Sigmoid colon (tissue), 7 donors: ENCODE data around the gene PLD6. TPM values are rescaled to one million over a fixed set of nuclear protein-coding genes. Genes with fewer than 3 reads are reported as not detected.

Source experiments
- DNase-seq: peaks from one replicate; pipeline ENCODE4 v3.0.0-alpha.2; 2019
- H3K27ac ChIP-seq, 4 donors: fragments of 200-600 bp; sonication (generic); one replicate each; pipeline ENCODE4 v1.5.1; 2016 to 2019; ENCODE audit warnings: mild to moderate bottlenecking in 1 of 4
- H3K27me3 ChIP-seq, 3 donors: fragments of 200-600 bp; sonication (generic); one replicate each; pipeline ENCODE4 v1.5.1; 2019; ENCODE audit warnings: mild to moderate bottlenecking in 1 of 3
- H3K36me3 ChIP-seq, 4 donors: fragments of 200-600 bp; sonication (generic); one replicate each; pipeline ENCODE4 v1.5.1; 2016 to 2019
- H3K4me1 ChIP-seq, 4 donors: fragments of 200-600 bp; sonication (generic); one replicate each; pipeline ENCODE4 v1.5.1; 2017 to 2019
- H3K4me3 ChIP-seq, 4 donors: fragments of 200-600 bp; sonication (generic); one replicate each; pipeline ENCODE4 v1.5.1; 2017 to 2019; ENCODE audit warnings: mild to moderate bottlenecking in 2 of 4, moderate library complexity in 1 of 4
- H3K9me3 ChIP-seq, 4 donors: fragments of 200-600 bp in 3 of 4; sonication (generic) in 3 of 4; one replicate each; pipeline versions ENCODE4 v1.5.1 to v1.6.1; 2013 to 2019
- EP300 ChIP-seq, 4 donors: sonication (generic); formaldehyde crosslinking; IDR thresholded peaks; one replicate each; pipeline ENCODE4 v1.6.1; 2017; ENCODE audit warnings: antibody characterized with exemption in 4 of 4
- POLR2A ChIP-seq, 2 donors: fragments of 450-650 bp; IDR thresholded peaks; one replicate each; pipeline ENCODE4 v1.6.1; 2016; ENCODE audit warnings: antibody characterized with exemption in 2 of 2, mild to moderate bottlenecking in 2 of 2, moderate library complexity in 2 of 2
- POLR2AphosphoS5 ChIP-seq, 4 donors: sonication (generic); formaldehyde crosslinking; IDR thresholded peaks; one replicate each; pipeline ENCODE4 v1.6.1; 2017; ENCODE audit warnings: antibody characterized with exemption in 4 of 4
- WGBS, 2 donors: extraction: QIAGEN DNeasy Blood & Tissue Kit; methylation state at CpG; one replicate each; pipeline ENCODE4 v1.1.7; 2013; 5-methylcytosine and 5-hydroxymethylcytosine counted together
- intact Hi-C: fragments of 100-400 bp; cut with DNase I; formaldehyde crosslinking; loops from one replicate; pipeline ENCODE4 v1.15.1; 2023
- polyA plus RNA-seq, 3 donors: library from polyadenylated mRNA; stranded (reverse); fragments of 200-250 nt; gene quantifications; one replicate each; pipeline ENCODE4 v1.2.3, GENCODE V29; 2013
- total RNA-seq, 4 donors: library from RNA; depleted of rRNA; stranded (reverse); fragments of >200 nt; gene quantifications; one replicate each; pipeline ENCODE4 v1.1.0, GENCODE V29; 2016
- TF ChIP-seq, protein P1 (sequence below), 4 experiments: fragments of 450-650 bp in 3 of 4; fragments of 200-600 bp in 1 of 4; IDR thresholded peaks; one replicate each; pipeline ENCODE4 v1.5.1; 2016 to 2019; ENCODE audit warnings: antibody characterized with exemption in 4 of 4, mild to moderate bottlenecking in 3 of 4, moderate library complexity in 2 of 4
- donor health status: healthy with polysubstance abuse.
- donor health status: Bipolar disorder and iron deficiency.
- donor health status: healthy.

PLD6 gene
- total and polyA plus RNA-seq, 7 donors: 1.2 to 15.3 (median 8.6) TPM; not detected in 1

DNA sequence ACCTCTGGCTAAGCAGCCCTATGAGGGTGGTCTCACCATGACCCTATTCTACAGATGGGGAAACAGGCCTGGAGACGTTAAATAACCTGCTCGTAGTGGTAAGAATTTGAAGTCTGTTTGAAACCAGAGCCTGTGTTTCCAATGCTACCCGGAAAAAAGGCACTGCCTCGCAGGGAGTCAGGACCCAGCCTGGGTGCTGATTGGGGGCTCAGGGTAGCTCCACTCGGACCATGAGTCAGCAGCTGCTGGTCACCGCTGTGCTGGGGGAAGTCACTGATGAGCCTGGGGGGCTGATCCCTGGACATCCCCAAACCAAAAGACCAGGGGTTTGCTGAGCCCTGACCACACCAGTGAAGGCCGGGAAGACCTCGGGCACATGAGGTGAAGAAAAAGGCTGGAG, 9.4 kb upstream of the PLD6 start:
- TF ChIP-seq POLR2AphosphoS5 (IDR thresholded peaks at IDR 0.05) (no peak), POLR2A (IDR thresholded peaks at IDR 0.05) (no peak)
- TF ChIP-seq, protein P1, sequence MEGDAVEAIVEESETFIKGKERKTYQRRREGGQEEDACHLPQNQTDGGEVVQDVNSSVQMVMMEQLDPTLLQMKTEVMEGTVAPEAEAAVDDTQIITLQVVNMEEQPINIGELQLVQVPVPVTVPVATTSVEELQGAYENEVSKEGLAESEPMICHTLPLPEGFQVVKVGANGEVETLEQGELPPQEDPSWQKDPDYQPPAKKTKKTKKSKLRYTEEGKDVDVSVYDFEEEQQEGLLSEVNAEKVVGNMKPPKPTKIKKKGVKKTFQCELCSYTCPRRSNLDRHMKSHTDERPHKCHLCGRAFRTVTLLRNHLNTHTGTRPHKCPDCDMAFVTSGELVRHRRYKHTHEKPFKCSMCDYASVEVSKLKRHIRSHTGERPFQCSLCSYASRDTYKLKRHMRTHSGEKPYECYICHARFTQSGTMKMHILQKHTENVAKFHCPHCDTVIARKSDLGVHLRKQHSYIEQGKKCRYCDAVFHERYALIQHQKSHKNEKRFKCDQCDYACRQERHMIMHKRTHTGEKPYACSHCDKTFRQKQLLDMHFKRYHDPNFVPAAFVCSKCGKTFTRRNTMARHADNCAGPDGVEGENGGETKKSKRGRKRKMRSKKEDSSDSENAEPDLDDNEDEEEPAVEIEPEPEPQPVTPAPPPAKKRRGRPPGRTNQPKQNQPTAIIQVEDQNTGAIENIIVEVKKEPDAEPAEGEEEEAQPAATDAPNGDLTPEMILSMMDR (IDR thresholded peaks at IDR 0.05): no peak
- Histone ChIP-seq H3K27me3 (no peaks in the 10 kb centered on the region), H3K36me3 (peaks cover 44 to 96% (median 72%) of the 10 kb centered on the region in 4 donors), H3K4me3 (no peak overlapping the region), H3K27ac (no peak overlapping the region), H3K4me1 (no peaks in the 10 kb centered on the region), H3K9me3 (no peaks in the 10 kb centered on the region)
- intact Hi-C loops: no loop called here
- no peak for DNase-seq
- WGBS, 2 donors: 92 to 95% methylated on average over 8 of the region's 8 CpGs

DNA sequence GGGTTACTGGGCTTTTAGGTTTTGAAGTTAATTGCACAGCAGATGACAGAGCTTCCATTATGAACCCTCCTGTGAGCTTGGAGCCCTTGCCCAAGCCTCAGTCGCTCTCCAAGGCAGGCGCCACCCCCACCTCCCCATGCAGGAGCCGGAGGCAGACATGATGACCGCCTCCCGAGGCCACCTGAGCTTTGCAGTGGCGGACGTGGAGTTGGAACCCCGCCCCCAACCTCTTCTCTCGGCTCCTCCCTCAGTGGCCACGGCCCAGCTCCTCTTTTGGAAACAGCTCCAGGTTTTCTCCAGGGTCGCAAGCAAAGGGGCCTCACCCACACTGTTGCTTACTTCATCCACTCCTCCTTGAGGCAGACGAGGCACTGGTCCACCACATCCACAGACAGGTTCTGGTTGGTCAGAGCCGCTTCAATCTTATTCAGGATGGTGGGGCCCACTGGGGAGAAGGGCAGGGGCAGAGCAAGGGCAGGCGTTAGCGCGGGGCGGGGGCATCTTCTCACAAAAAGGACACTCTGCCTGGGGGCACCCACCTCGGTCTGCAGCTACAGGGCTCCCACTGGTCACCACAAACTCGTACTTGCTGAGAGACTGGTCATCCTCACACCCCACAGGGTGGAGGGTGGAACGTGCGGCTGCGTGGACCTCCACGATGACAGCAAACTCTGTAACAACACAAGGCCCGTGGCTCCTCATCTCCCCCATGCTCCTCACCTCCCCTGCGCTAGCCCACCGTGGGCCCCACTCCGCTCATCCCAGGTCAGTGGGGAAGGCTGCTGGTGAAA, 8.7 kb upstream of the PLD6 start:
- H3K36me3 ChIP-seq: peaks cover 41 to 89% (median 65%) of the 10 kb centered on the region in 4 donors

DNA sequence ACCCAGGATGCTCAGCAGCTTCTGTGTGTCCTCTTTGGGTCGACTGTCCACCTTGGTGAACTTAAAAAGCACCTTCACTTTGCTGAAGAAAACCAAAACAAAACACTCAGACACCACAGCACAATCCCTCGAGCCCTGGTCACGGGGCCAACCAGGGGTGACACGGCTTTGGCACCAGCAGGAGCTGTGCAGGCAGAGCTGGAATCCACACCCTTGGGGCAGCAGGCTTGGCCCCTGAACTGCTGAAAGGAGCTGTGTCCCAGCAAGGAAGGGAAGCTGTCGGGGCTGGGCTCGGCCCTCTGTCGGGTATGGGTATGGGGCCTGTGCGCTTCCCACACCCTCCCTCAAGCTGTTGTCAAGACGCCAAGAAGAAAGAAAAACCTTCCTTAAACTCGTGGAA, 7.6 kb upstream of the PLD6 start:
- 81 to 84% methylated on average over 10 of the region's 10 CpGs for WGBS, 2 donors
- no peaks in the 10 kb centered on the region for H3K27me3 ChIP-seq
- H3K36me3 ChIP-seq: peaks cover 40 to 79% (median 57%) of the 10 kb centered on the region in 4 donors
- no peak overlapping the region for H3K27ac ChIP-seq
- H3K4me3 ChIP-seq: no peak overlapping the region
- no peaks in the 10 kb centered on the region for H3K4me1 ChIP-seq
- intact Hi-C loops: no loop called here
- no peak for DNase-seq
- H3K9me3 ChIP-seq: no peaks in the 10 kb centered on the region
- no peak for TF ChIP-seq POLR2A (IDR thresholded peaks at IDR 0.05)
- no peak for TF ChIP-seq EP300 (IDR thresholded peaks at IDR 0.05)
- TF ChIP-seq POLR2AphosphoS5 (IDR thresholded peaks at IDR 0.05): no peak
- TF ChIP-seq, protein P1 (IDR thresholded peaks at IDR 0.05): no peak

More for the DNA sequence above, 8.7 kb upstream of the PLD6 start:
- no peaks in the 10 kb centered on the region for H3K4me1 ChIP-seq
- intact Hi-C loops: no loop called here
- no peaks in the 10 kb centered on the region for H3K27me3 ChIP-seq
- WGBS, 2 donors: 89 to 93% methylated on average over 27 of the region's 27 CpGs
- H3K27ac ChIP-seq: no peak overlapping the region
- H3K9me3 ChIP-seq: no peaks in the 10 kb centered on the region
- TF ChIP-seq EP300 (IDR thresholded peaks at IDR 0.05) (no peak), POLR2A (IDR thresholded peaks at IDR 0.05) (no peak), POLR2AphosphoS5 (IDR thresholded peaks at IDR 0.05) (no peak)
- TF ChIP-seq, protein P1 (IDR thresholded peaks at IDR 0.05): no peak
- DNase-seq: no peak
- no peak overlapping the region for H3K4me3 ChIP-seq

DNA sequence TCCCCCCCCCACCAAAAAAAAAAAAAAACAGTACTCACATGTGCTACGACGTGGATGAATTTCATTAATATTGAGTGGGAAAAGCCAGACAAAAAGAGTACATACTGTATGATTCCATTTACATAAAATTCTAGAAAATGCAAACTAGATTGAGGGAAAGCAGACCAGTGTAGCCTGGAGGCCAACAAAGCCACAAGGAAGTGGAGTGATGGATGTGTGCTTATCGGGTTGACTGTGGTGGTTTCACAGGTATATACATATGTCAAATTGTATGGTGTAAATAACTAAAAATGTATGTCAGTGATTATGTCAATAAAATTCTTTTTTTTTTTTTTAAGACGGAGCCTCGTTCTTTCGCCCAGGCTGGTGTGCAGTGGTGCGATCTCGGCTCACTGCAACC, 1.9 kb upstream of the PLD6 start:
- no peak for TF ChIP-seq EP300 (IDR thresholded peaks at IDR 0.05)
- TF ChIP-seq, protein P1 (IDR thresholded peaks at IDR 0.05): no peak
- no peak for TF ChIP-seq POLR2A (IDR thresholded peaks at IDR 0.05)
- TF ChIP-seq POLR2AphosphoS5 (IDR thresholded peaks at IDR 0.05): no peak
- 85 to 86% methylated on average over 8 of the region's 8 CpGs for WGBS, 2 donors

More for the DNA sequence above, 1.9 kb upstream of the PLD6 start:
- H3K4me3 ChIP-seq: no peak overlapping the region
- DNase-seq: no peak
- H3K27me3 ChIP-seq: no peaks in the 10 kb centered on the region
- H3K27ac ChIP-seq: peak overlapping the region; percentile 86 to 98 (median 94)
- no peaks in the 10 kb centered on the region for H3K9me3 ChIP-seq
- H3K36me3 ChIP-seq: peaks cover 2 to 21% (median 5%) of the 10 kb centered on the region in 4 donors
- peaks cover 0 to 44% (median 43%) of the 10 kb centered on the region in 4 donors for H3K4me1 ChIP-seq
- intact Hi-C loops: loop anchor here (2.0 to 5.0 kb wide), 3 partner anchors 29 to 165 kb away; partner anchors contain the start of genes COPS3, FLCN and MPRIP
